ENCODE results near the gene DERL3. TPM values are rescaled to one million over a fixed set of nuclear protein-coding genes. Genes with fewer than 3 reads are reported as not detected.
A peak's percentile ranks its signal among the peaks of the same experiment; 100 is the strongest.
"Not testable (repeated sequence)": the region's sequence is repeated elsewhere in the genome, so short reads cannot be mapped to it uniquely, and the experiment has no call there.

Gene DERL3
- total and polyA plus RNA-seq, 4 donors: 6.1 to 15.1 (median 7.5) TPM

GRCh38 chr22:23874871-23875270 lies 36.1 kb upstream of the DERL3 start:
- 94 to 95% methylated on average over 4 of the region's 4 CpGs for WGBS, 2 donors
- no peak for TF ChIP-seq CTCF (IDR thresholded peaks at IDR 0.05; ENCODE audit: control extremely low read depth, extremely low read depth)

GRCh38 chr22:23868580-23868979 lies 29.8 kb upstream of the DERL3 start:
- H3K36me3 ChIP-seq (ENCODE audit: control insufficient read depth in 4 of 4, insufficient read depth in 4 of 4, low read length in 4 of 4): peaks cover 0 to 7% (median 2%) of the 10 kb centered on the region in 4 donors
- DNase-seq: peak in 1 of 3 donors; percentile 34
- no peak for ATAC-seq (ENCODE audit: insufficient read depth, low FRiP score)

More at GRCh38 chr22:23874871-23875270, 36.1 kb upstream of the DERL3 start:
- DNase-seq (no peak), ATAC-seq (ENCODE audit: insufficient read depth, low FRiP score) (no peak)
- Histone ChIP-seq H3K9me3 (ENCODE audit: control insufficient read depth in 4 of 4, insufficient read depth in 3 of 4, low read length in 3 of 4) (no peaks in the 10 kb centered on the region), H3K9ac (ENCODE audit: insufficient read depth in 1 of 2, low read length in 2 of 2) (no peak overlapping the region), H3K4me1 (ENCODE audit: control insufficient read depth in 5 of 5, insufficient read depth in 5 of 5, low read length in 5 of 5) (no peaks in the 10 kb centered on the region), H3K4me3 (no peak overlapping the region), H3K27ac (ENCODE audit: low read depth in 1 of 2, low read length in 1 of 2) (no peak overlapping the region), H3K27me3 (ENCODE audit: control insufficient read depth in 3 of 3, insufficient read depth in 3 of 3, low read length in 2 of 3) (no peaks in the 10 kb centered on the region), H3K36me3 (ENCODE audit: control insufficient read depth in 4 of 4, insufficient read depth in 4 of 4, low read length in 4 of 4) (peaks cover 0 to 7% (median 5%) of the 10 kb centered on the region in 4 donors)

GRCh38 chr22:23864499-23865154 lies 25.8 kb upstream of the DERL3 start:
- ATAC-seq (ENCODE audit: insufficient read depth, low FRiP score); H3K4me1 ChIP-seq (ENCODE audit: control insufficient read depth in 5 of 5, insufficient read depth in 5 of 5, low read length in 5 of 5); H3K9ac ChIP-seq (ENCODE audit: insufficient read depth in 1 of 2, low read length in 2 of 2); DNase-seq; H3K27me3 ChIP-seq (ENCODE audit: control insufficient read depth in 3 of 3, insufficient read depth in 3 of 3, low read length in 2 of 3); H3K36me3 ChIP-seq (ENCODE audit: control insufficient read depth in 4 of 4, insufficient read depth in 4 of 4, low read length in 4 of 4); H3K27ac ChIP-seq (ENCODE audit: low read depth in 1 of 2, low read length in 1 of 2); H3K4me3 ChIP-seq; H3K9me3 ChIP-seq (ENCODE audit: control insufficient read depth in 4 of 4, insufficient read depth in 3 of 4, low read length in 3 of 4): not testable (repeated sequence)
- 69 to 70% methylated on average over 11 of the region's 11 CpGs for WGBS, 2 donors

More at GRCh38 chr22:23868580-23868979, 29.8 kb upstream of the DERL3 start:
- Histone ChIP-seq H3K4me3 (no peak overlapping the region), H3K27ac (ENCODE audit: low read depth in 1 of 2, low read length in 1 of 2) (peak overlapping the region in 1 of 2 donors; percentile 4), H3K27me3 (ENCODE audit: control insufficient read depth in 3 of 3, insufficient read depth in 3 of 3, low read length in 2 of 3) (no peaks in the 10 kb centered on the region), H3K4me1 (ENCODE audit: control insufficient read depth in 5 of 5, insufficient read depth in 5 of 5, low read length in 5 of 5) (no peaks in the 10 kb centered on the region), H3K9me3 (ENCODE audit: control insufficient read depth in 4 of 4, insufficient read depth in 3 of 4, low read length in 3 of 4) (no peaks in the 10 kb centered on the region), H3K9ac (ENCODE audit: insufficient read depth in 1 of 2, low read length in 2 of 2) (no peak overlapping the region)
- WGBS, 2 donors: 75 to 93% methylated on average over 4 of the region's 4 CpGs
- TF ChIP-seq CTCF (IDR thresholded peaks at IDR 0.05; ENCODE audit: control extremely low read depth, extremely low read depth): no peak

GRCh38 chr22:23862103-23862502 lies 23.3 kb upstream of the DERL3 start:
- WGBS, 2 donors: 81% methylated on average over 3 of the region's 3 CpGs
- H3K9ac ChIP-seq (ENCODE audit: insufficient read depth in 1 of 2, low read length in 2 of 2): no peak overlapping the region
- H3K27me3 ChIP-seq (ENCODE audit: control insufficient read depth in 3 of 3, insufficient read depth in 3 of 3, low read length in 2 of 3): no peaks in the 10 kb centered on the region
- H3K4me1 ChIP-seq (ENCODE audit: control insufficient read depth in 5 of 5, insufficient read depth in 5 of 5, low read length in 5 of 5): peaks cover 0 to 9% (median 0%) of the 10 kb centered on the region in 5 donors
- DNase-seq: peak in 1 of 3 donors; percentile 42
- no peak overlapping the region for H3K27ac ChIP-seq (ENCODE audit: low read depth in 1 of 2, low read length in 1 of 2)
- no peak overlapping the region for H3K4me3 ChIP-seq
- H3K36me3 ChIP-seq (ENCODE audit: control insufficient read depth in 4 of 4, insufficient read depth in 4 of 4, low read length in 4 of 4): peaks cover 0 to 5% (median 0%) of the 10 kb centered on the region in 4 donors
- TF ChIP-seq CTCF (IDR thresholded peaks at IDR 0.05; ENCODE audit: control extremely low read depth, extremely low read depth): peak; percentile 27
- ATAC-seq (ENCODE audit: insufficient read depth, low FRiP score): no peak
- no peaks in the 10 kb centered on the region for H3K9me3 ChIP-seq (ENCODE audit: control insufficient read depth in 4 of 4, insufficient read depth in 3 of 4, low read length in 3 of 4)

GRCh38 chr22:23860187-23860586 lies 21.4 kb upstream of the DERL3 start:
- WGBS, 2 donors: 95 to 96% methylated on average over 8 of the region's 8 CpGs
- H3K9ac ChIP-seq (ENCODE audit: insufficient read depth in 1 of 2, low read length in 2 of 2); H3K4me3 ChIP-seq; DNase-seq; H3K27ac ChIP-seq (ENCODE audit: low read depth in 1 of 2, low read length in 1 of 2); ATAC-seq (ENCODE audit: insufficient read depth, low FRiP score); H3K27me3 ChIP-seq (ENCODE audit: control insufficient read depth in 3 of 3, insufficient read depth in 3 of 3, low read length in 2 of 3); H3K36me3 ChIP-seq (ENCODE audit: control insufficient read depth in 4 of 4, insufficient read depth in 4 of 4, low read length in 4 of 4); H3K9me3 ChIP-seq (ENCODE audit: control insufficient read depth in 4 of 4, insufficient read depth in 3 of 4, low read length in 3 of 4): not testable (repeated sequence)
- peaks cover 0 to 15% (median 2%) of the 10 kb centered on the region in 5 donors for H3K4me1 ChIP-seq (ENCODE audit: control insufficient read depth in 5 of 5, insufficient read depth in 5 of 5, low read length in 5 of 5)

Measured in lung (tissue), 12 donors.